Measurements from ENCODE around the gene STRAP.

The STRAP gene

GRCh38 chr12:15918066-15918465 is 35.9 kb downstream of the STRAP start:
- no peak for TF ChIP-seq CTCF (IDR thresholded peaks at IDR 0.05; ENCODE audit: low read depth, low read length, missing control alignments)
- H3K4me3 ChIP-seq (replicated peaks; ENCODE audit: low read depth, low read length): no peak overlapping the region
- no peak for DNase-seq (ENCODE audit: extremely low read depth, low read depth)

DNA sequence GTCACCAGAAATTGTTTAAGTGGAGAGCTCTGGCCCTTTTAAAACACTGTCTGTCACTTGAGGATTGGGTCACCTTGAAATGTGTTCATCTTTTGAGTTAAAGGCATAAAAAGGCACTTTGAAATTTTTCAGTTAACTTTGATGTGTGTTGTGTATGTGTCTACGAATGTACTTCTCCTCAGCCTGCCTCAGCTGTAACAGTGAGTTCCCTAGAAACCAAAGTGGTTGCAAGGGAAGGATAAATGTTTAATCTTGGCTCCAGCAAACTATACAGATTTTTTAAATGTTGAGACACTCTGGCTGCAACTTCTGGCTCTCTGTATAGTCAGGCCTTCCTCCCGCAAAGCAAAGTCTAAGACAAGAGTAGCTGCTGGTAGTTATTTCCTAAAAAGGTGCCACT is 37.2 kb downstream of the STRAP start:
- no peak for TF ChIP-seq CTCF (IDR thresholded peaks at IDR 0.05; ENCODE audit: low read depth, low read length, missing control alignments)

GRCh38 chr12:15924956-15925355 is 42.8 kb downstream of the STRAP start:
- no peak overlapping the region for H3K4me3 ChIP-seq (replicated peaks; ENCODE audit: low read depth, low read length)
- DNase-seq (ENCODE audit: extremely low read depth, low read depth): no peak
- TF ChIP-seq CTCF (IDR thresholded peaks at IDR 0.05; ENCODE audit: low read depth, low read length, missing control alignments): no peak

More for the DNA sequence above, 37.2 kb downstream of the STRAP start:
- no peak overlapping the region for H3K4me3 ChIP-seq (replicated peaks; ENCODE audit: low read depth, low read length)
- DNase-seq (ENCODE audit: extremely low read depth, low read depth): no peak

DNA sequence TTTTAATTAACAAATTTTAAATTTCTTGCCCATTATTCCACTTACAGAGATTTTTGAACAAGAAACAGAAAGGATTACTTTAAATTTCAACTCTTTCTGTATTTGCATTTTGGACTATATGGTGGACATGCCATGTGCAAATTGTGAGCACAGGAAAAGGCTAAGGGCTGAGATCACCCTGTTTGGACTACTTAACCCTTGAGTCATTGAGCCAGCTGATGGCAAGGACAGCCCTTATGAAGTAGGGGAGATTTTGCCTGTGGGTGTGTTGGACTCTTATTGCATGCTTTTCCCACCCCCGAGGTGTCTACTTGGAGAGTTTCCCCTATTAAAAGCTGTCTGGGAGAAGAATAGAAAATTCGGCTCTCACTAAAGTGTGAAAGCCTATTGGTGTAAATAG is 46.2 kb downstream of the STRAP start:
- no peak for TF ChIP-seq CTCF (IDR thresholded peaks at IDR 0.05; ENCODE audit: low read depth, low read length, missing control alignments)
- DNase-seq (ENCODE audit: extremely low read depth, low read depth): peak; percentile 59
- H3K4me3 ChIP-seq (replicated peaks; ENCODE audit: low read depth, low read length): no peak overlapping the region

GRCh38 chr12:15928870-15929571 is 46.8 kb downstream of the STRAP start:
- no peak overlapping the region for H3K4me3 ChIP-seq (replicated peaks; ENCODE audit: low read depth, low read length)
- DNase-seq (ENCODE audit: extremely low read depth, low read depth): no peak
- TF ChIP-seq CTCF (IDR thresholded peaks at IDR 0.05; ENCODE audit: low read depth, low read length, missing control alignments): no peak

DNA sequence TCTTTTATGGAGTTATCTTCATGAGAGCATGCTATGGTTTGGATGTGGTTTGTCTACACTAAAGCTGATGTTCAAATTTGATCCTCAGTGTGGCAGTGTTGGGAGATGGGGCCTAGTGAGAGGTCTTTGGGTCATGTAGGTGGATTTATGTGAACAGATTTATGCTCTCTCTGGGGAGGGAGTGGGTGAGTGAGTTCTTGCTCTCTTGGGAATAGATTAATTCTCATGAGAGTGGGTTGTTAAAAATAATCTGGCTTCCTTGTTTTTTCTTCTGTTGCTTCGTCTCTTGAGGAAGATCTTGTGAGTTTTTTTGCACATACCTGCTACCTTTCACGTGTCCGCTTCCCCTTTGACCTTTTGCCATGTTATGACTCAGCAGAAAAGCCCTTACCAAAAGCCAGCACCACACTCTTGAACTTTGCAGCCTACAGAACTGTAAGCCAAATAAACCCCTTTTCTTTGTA is 49.4 kb downstream of the STRAP start:
- no peak for DNase-seq (ENCODE audit: extremely low read depth, low read depth)
- no peak overlapping the region for H3K4me3 ChIP-seq (replicated peaks; ENCODE audit: low read depth, low read length)
- TF ChIP-seq CTCF (IDR thresholded peaks at IDR 0.05; ENCODE audit: low read depth, low read length, missing control alignments): no peak

DNA sequence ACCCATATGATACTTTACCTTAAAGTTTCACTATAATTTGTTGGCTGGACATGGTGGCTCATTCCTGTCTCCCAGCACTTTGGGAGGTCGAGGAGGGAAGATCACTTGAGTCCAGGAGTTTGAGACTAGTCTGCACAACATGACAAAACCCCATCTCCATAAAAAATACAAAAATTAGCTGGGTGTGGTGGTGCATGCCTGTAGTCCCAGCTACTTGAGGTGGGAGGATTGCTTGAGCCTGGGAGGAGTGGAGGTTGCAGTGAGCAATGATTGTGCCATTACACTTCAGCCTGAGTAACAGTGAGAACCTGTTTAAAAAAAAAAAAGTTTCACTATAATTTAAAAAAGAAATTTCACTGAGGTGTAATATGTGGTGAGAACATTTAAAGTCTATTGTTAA is 50.1 kb downstream of the STRAP start:
- DNase-seq (ENCODE audit: extremely low read depth, low read depth): no peak
- TF ChIP-seq CTCF (IDR thresholded peaks at IDR 0.05; ENCODE audit: low read depth, low read length, missing control alignments): no peak
- no peak overlapping the region for H3K4me3 ChIP-seq (replicated peaks; ENCODE audit: low read depth, low read length)
